ENCODE data around the gene COG5.

DNA sequence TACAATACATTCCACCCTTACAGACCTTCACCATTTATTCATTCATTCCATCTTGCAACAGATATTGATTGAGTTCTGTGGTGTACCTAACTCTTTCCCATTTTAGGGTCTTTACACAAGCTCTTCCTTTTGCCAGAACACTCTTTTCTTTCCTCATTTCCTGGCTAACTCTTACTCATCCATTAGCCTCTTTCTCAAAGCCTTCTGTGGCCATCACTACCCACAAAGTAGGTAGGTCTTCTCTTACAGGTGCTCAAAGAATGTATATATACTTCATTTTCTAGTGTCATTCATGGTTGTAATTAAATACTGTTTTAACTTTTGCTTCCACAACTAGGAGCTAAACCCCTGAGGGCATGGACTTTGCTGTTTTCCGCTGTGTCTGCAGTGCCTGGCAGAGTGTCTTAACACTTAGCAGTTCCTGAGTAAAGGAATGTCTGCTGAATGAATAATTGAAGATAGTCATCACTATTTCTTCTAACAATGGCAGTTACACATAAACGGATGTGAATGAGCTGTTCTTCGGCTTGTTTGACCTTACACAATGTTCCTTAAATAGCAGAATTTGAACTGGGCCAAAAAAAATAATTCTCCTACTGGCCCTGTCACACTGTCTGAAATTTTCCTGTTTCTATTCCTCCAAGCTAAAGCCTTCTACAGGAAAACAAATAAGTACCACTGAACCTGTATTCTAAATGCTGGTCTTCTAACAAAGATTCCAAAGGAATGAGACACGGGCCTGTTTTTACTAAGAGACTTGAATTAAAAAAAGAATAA is 31.4 kb upstream of the COG5 start:
- TF ChIP-seq EZH2phosphoT487 (IDR thresholded peaks at IDR 0.05; ENCODE audit: borderline replicate concordance, low read length): no peak
- TF ChIP-seq CTCF (IDR thresholded peaks at IDR 0.05; ENCODE audit: low read depth, low read length, poor library complexity, severe bottlenecking): no peak

Data from DOHH2 (cell line).